OCI-M2 (cell line): ENCODE data around the gene ARHGEF28.

Source experiments
- DNase-seq: peaks from one replicate; lab custom pipeline; 2025; ENCODE audit not compliant: unreplicated experiment; lab: John Stamatoyannopoulos, UW

ARHGEF28 gene

DNA sequence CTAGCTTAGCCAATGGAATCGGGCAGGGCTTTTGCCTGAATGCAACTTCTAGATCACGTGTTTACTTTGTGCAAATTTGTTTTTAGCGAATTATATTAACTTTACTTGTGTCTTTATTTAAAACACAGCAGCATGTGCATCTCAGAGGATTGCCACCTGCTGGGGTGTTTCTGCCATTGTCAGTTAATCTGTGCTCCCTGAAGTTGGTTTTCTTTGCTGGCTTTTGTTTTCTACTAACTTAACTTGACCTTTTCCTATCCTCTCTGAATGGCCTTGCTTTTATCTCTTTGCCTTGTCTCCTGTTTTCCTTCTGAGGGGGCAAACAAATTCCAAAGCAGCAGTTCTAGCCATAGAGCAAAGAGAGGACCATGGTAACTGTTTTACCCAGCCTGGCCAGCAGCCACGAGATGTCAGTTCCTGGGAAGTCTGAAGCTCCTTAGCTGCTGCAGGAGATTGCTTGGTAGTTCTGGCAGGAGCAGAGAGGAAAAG is 67.6 kb downstream of the ARHGEF28 start:
- no peak for DNase-seq

DNA sequence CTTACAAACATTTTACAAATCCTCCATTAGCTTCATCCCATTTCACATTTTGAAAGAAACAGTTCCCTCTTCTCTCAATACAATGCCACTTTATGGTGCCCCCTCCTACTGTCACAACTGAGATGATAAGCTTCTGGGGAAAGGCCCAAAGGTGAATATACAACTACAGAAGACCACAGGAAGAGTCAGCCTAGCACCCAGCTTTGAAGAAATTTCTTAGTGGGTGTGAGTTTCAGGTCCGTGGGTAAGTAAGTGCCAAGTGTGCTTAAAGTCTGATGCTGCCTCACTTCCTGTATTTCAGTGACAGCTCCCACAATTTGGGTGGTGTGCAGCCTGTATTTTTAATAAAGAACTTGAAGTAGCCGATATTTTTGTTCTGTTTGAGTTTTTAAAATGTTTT is 68.1 kb downstream of the ARHGEF28 start:
- DNase-seq, result no peak

DNA sequence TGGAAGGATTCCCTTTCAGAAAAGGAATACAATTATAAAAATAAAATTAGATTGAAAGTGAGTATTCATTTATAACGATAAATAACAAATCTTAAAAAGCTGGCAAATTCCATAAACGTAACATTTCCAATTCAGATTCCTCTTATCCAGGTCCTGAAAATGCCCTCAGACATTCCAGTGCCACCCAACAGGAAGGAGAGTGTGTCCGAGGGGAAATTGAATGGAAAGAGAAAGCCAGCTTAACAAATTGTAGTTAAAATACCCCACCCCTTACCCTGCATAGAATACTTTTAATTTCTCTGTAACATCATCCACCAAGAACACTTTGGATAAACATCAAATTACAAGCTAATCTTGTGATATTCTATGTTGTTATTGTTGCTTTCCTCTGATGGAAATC is 72.0 kb downstream of the ARHGEF28 start:
- no peak for DNase-seq

DNA sequence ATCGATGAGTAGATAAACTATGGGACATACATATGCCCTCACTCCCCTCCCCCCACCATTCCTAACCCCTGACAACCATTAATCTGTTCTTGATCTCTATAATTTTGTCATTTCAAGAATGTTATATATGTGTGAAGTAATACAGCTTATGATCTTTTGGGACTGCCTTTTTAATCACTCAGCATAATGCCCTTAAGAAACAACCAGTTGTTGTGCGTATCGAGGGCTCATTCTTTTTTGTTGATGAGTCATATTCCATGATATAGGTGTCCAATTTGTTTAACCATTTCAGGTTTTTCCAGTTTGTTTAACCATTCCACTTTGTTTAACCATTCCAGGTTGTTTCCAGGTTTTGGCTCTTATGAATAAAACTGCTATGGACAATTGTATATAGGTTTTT is 75.6 kb downstream of the ARHGEF28 start:
- DNase-seq, result no peak

DNA sequence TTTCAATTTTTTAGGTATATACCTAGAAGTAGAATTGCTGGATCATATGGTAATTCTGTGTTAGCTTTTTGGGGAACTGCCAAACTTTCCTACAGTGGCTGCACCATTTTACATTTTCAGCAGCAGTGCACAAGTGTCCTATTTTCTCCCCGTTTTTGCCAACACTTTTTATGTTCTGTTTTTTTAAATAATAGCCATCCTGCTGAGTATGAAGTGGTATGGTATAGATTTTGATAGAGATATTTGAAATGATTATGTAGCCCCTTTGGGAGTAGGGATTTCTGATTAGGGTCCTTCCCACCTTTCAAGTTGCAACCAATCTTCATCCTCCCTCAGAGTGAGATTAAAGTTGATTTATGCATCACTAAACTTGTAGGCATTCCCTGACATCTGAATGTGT is 76.5 kb downstream of the ARHGEF28 start:
- no peak for DNase-seq

DNA sequence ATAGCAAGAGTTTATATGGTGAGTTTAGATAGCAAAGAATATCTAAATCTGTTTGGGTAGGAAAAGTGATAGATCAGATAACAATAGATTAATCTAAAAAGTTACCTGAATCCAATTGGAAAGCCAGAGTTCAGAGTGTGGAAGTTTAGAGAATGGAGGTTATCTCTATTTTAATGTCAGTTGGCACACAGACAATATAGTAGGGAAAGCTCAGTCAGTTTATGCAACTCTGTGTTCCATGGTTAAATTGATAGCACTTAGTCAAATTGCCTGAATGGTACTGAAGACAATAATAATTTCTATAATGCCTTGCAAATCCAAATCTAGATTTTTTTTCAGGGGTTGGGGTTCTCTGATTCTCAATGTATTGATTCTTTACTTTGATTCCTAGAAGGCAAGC is 77.0 kb downstream of the ARHGEF28 start:
- no peak for DNase-seq

DNA sequence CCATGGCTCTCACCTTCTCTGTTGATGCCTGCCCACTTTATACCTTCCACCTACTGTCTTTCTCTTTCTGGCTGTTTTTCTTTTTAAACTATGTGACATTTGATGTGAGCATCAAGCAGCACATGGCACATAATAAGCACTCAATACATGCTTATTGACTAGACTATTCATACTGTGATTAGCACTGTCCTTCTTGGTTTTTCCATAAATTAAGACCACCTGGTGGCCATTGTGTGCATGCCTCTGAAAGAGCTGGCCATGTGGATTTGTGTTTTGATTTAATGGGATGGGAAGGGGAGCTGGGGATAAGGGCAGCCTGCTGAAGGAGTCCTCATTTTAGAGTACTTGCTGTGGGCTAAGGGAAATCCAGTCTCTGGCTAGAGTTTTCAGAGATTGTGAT is 79.4 kb downstream of the ARHGEF28 start:
- no peak for DNase-seq

DNA sequence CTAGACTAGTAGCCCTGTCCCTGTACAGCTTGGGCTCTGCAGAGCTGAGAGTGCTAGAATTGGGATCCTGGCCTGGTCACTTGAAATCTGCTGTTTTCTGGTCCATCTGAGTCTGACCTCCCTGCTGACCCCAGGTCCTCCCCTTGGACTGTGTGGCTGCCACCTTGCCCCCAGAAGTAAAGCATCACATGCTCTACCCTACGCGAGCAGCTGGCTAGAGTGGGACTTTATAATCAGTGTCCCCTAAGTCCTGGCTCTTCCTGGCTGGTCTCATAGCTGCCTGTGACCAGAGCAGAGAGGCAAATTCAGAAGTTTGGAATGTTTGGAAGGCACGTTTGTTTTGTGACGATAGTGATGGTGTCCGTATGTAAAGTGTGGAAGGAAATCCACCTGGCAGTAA is 81.0 kb downstream of the ARHGEF28 start:
- no peak for DNase-seq

DNA sequence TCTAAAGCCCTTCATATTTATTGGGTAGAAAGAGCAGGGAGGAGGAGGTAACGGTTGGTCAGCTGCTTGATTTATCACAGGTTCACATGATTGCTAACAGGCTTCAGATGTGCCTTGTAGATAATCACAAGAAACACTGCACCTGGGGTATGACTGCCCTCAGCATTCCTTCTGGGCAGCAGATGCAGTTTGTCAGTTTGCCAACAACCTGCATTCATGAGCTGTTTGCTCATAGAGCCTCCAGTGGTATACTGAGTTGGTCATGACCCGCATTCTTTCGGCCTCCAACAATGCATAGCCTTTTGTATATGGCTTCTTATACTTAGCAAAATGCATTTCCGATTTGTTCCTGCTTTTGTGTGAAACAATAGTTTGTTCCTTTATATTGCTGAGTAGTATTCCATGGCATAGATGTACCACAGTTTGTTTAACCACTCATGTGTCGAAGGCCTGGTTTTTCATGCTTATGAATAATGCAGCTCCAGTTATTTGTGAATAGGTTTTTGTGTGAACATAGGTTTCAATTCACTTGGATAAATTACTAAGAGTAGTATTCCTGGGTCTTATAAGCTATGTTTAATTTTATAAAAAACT is 83.6 kb downstream of the ARHGEF28 start:
- no peak for DNase-seq

DNA sequence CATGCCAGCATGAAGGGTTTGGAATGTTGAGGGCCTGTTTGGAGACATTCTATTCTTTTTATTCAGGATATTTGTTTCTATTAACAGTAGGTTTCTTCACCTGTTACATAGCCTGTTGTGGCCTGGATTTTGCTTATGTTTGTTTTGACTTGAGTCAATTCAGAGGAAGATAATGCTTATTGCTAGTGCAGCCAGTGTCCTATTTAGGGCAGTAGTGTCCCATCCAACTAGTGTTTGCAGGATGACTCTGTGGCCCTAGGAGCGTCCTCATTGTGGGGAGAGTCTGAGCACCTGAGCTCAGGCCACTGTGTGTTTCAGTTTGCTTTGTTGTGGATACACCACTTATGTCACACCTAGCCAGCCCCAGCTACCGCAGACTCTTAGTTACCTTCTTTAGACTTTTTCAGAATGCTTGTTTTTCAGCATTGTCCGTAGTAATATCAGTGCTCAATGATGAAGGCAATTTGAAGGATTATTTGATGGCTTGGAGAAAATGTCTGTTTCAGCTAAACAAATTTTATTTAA is 90.3 kb downstream of the ARHGEF28 start:
- DNase-seq, result no peak

DNA sequence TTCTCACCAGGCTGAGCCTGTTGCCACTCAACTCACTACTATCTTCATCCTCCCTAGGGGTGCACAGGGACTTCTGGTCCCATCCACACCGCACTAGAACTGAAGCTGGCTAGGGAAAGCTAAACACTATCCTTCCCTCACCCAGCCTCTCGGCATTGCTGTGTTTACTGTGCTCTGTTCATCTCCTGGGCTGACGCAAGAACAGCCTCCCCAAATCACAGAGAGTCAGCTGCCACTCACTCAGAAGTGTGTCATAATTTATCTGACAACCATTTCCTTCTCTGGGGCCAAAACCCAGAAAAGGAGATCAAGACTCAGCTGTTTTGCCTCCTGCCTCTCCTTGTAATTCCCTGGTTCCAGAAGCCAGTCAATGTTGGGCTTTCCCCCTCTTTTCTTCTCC is 92.8 kb downstream of the ARHGEF28 start:
- no peak for DNase-seq

DNA sequence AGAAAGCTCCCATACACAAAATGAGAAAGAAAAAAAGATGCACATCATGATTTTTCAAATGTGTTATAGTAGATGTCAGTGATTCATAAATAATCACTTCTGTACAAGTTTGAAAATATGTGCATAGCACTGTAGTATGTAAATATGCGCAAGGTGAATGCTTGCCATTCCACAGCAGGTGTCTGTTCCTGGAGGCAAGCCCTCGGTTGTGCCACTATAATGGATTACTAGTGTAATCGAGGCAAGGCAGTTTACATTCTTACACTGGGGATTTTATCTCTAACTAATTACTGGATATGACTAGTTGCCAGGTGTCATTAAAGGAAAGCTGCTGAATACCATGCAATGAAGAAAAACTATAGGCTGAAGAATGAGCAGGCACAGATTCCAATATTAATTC is 93.6 kb downstream of the ARHGEF28 start:
- DNase-seq, result no peak

DNA sequence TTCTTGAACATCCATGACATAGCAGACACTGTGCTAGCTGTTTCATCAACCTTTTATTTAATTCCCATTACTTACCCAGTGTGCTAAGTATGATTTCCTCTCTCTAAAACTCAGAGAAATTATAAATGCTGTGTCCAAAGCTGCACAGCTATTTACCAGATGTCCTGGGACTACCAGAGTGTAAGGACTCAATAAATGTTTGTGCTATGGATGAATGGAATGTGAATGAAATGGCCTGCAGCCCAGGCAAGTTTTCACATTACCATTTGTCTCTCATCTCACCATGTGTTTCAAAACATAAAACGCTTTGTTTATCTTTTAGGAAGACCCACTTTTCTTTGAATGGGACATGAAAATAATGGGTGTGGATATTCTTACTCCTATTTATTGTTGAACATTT is 96.2 kb downstream of the ARHGEF28 start:
- no peak for DNase-seq

DNA sequence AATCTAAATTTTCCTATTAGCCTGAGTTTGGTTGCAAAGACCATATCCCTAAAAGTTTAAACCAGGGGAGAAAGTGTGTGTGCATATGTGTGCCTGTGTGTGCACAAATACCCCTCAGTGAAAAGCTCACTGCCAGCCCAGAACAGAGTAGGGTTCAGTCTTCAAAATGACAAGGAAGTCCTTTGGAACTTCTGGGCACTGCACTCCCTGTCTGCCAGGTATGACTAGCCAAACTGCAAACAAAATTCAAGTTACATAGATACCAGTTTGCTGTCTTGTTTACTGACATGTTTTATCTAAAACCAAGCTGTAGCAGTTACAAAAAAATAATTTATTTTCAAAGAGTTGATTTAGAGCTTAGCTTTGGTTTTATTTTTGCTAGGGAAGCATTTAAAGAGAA is 100.1 kb downstream of the ARHGEF28 start:
- no peak for DNase-seq

DNA sequence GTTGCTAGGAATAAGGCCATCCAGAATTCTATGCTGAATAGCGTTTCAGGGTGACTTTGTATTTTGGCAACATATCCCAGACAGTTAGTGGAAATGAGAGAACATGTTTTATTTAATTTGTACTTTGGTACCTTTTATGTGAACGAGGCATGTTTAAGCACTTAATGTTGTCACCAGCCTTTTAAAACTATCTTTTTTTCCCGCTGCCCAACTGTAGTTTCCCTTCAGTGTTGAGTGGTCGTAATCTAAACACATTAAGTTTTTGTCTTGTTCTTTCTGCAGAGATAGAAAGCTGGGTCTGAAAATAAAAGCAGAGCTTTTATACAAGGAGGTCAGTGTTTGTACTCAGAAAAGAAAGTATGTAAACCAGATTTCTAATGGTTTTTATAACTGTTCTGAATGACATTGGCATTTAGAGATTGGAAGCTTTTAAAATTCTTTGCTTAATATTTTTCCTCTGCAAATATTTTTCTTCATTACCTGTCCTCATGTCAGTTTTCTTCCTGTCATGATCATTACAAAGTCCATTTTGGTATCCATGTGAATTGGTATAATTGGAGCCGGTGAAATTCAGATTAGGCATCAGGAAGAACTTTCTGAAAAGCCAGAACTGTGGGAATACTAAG is 100.7 kb downstream of the ARHGEF28 start:
- no peak for DNase-seq

DNA sequence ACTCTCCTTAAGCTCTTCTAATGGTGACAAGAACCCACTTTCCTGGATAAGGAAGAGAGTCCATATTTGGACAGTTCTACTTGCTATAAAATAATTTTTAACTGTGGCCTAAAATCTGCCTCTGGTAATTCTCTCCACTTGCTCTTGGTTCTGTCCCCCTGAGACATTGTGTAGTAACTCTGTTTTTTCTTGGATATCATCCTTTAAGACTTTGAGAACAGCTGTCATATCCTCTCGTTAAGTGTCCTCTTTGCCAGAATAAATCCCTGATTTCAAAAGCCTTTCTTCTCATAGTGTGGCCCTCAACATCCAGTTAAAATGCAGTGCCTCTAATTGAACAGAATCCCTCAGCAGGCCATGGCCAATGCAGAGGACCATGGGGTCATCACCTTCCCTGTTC is 101.5 kb downstream of the ARHGEF28 start:
- DNase-seq, result no peak

DNA sequence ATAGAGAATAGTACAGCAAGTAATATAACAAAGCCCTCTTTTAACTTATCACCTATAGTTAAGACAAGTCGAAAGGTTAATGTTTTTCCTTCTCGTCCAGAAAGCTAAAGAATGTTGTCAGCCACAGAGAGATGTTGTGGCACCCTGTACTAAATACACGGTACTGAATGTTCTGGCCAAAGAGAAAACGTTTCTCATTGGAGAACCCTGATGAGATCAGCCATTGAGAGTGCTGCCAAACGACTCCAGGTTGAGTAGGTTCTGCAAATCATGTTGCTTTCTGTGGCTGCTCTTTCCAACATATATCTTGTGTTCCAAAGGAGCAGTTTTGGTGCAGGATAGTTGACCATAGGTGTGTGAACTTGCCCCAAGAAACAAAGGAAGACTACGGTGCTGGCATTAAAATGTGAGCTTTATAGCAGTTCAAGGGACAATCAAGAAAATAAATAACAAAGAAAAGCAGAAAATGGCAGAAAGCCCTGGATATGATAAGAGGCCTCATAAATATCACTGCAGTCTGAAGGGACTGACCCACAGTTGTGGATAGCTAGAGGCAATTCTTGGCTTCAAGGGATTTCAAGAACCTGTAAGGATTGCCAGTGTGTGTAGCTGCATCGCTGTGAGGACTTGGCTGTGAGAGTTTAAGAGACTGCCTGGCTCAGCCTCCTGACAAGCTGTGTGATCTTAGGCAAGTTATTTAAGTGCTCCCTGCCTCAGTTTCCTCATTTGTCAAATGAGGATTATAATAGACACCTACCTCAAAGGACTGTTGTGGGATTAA is 102.7 kb downstream of the ARHGEF28 start:
- no peak for DNase-seq

DNA sequence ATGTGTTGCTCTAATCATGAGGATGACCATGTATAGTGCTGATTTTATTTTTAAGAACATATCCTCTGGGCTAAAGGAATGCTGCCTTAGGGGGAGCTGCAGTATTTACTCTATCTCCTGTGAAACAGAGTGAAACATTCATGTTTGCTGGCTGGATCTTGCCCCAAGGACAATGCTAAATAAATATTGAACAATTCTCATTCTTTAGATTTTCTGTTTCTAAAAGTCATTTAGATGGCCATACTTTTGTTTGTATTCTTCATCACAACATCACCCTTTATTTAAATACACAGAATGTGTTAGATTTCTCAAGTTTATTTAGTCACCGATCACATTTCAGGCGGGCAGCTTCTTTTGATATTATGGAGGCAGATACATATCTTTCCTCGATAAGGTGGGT is 103.3 kb downstream of the ARHGEF28 start:
- no peak for DNase-seq

DNA sequence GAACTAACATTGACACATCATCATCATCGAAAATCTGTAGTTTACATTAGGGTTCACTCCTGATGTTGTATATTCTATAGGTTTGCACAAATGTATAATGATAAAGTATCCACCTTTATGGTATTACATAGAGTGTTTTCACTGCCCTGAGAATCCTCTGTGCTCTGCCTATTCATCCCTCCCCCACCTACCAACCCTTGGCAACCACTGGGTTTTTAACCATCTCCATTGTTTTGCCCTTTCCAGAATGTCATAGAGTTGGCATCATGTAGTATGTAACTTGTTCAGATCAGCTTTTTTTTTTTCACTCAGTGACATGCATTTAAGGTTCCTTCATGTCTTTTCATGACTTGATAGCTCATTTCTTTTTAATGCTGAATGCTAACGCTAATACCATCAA is 106.0 kb downstream of the ARHGEF28 start:
- DNase-seq, result no peak

DNA sequence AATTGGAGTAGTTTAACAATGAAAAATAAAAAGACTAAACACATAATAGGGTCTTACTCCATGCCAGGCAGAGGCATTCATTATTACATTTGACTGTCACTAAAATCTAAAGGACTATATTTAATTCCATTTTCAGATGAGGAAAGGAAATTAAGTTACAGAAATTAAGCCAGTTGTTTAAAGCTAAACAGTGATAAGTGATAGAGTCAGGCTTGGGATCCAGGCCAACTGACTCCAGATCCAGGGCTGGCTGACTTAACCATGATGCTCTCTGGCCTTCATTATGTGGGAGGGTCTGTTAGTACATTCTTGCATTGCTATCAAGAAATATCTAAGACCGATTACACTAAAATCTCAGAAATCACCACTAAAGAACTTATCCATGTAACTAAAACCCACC is 107.2 kb downstream of the ARHGEF28 start:
- no peak for DNase-seq

DNA sequence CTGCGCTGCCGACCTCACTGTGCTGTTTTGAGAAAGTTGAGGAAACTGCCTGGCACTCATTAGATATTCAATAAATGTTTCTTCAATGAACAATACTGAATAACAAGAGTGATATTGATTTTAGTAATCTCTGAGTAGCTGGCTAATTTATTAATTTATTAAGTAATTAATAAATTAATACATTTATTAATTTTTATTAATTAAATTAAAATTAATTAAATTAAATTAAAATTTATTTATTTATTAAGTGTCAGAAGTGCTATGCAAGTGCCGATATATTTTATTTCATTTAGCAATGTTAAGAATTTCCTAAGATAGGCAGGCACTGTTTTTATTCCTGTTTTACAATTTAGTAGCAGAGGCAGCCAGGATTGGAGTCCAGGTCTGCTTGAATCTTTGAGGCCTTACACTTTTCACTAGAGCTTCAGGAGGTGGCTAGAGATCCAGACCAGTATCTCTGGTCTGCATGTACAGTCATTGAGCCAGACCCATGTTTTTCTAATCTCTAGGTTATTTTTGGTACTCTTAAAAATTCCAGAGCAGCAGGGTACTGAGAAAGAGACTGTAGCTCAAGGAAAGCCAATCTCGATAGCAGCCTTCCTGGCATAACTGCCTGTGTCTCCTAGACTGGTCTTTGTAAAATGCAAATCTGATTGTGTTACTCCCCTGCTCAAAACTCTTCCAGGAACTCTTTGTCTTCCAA is 109.2 kb downstream of the ARHGEF28 start:
- no peak for DNase-seq

DNA sequence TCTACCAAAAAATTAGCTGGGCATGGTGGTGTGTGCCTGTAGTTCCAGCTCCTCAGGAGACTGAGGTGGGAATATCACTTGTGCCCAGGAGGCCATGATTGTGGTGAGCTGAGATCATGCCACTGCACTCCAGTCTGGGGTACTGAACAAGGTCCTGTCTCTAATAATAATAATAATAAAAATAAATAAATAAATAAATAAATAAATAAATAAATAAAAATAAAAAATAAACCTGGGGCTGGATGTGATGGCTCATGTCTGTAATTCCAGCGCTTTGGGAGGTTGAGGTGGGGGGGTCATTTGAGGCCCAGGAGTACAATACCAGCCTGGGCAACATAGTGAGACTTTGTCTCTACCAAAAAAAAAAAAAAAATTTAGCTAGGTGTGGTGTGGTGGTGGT is 113.7 kb downstream of the ARHGEF28 start:
- no peak for DNase-seq
